ENCODE measurements around the gene FSTL4.

Gene FSTL4

GRCh38 chr5:133403741-133404364, 208.5 kb downstream of the FSTL4 start:
- CTCF ChIA-PET, result no interaction called here
- no peak for TF ChIP-seq CTCF (IDR thresholded peaks at IDR 0.05; ENCODE audit: insufficient read depth, low read length, missing control alignments)
- H3K4me3 ChIP-seq (ENCODE audit: low read depth, low read length), result no peak overlapping the region
- DNase-seq (ENCODE audit: low read depth, low spot score), result no peak
- POLR2A ChIA-PET, result no interaction called here

DNA sequence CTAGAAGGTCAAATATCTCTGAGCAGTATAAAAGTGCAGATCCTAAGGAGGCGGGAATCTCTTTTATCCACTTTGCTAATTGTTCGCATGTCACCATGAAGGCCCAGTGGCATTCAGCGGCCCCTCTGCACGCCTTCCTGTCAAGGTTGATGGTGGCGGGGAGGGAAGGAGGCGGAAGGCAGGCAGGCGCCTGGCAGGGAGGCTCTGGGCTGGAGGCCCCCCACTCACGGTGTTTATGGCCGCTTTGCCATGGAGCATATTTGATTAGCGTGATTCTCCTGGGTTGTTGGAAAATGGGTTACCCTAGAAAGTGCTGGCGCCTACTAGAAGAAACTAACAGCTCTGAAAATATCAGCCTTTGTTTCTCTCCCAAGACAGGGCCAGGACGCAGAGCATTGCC, 209.6 kb downstream of the FSTL4 start:
- no peak overlapping the region for H3K4me3 ChIP-seq (ENCODE audit: low read depth, low read length)
- ChIA-PET POLR2A (no interaction called here), CTCF (no interaction called here)
- no peak for TF ChIP-seq CTCF (IDR thresholded peaks at IDR 0.05; ENCODE audit: insufficient read depth, low read length, missing control alignments)
- no peak for DNase-seq (ENCODE audit: low read depth, low spot score)

DNA sequence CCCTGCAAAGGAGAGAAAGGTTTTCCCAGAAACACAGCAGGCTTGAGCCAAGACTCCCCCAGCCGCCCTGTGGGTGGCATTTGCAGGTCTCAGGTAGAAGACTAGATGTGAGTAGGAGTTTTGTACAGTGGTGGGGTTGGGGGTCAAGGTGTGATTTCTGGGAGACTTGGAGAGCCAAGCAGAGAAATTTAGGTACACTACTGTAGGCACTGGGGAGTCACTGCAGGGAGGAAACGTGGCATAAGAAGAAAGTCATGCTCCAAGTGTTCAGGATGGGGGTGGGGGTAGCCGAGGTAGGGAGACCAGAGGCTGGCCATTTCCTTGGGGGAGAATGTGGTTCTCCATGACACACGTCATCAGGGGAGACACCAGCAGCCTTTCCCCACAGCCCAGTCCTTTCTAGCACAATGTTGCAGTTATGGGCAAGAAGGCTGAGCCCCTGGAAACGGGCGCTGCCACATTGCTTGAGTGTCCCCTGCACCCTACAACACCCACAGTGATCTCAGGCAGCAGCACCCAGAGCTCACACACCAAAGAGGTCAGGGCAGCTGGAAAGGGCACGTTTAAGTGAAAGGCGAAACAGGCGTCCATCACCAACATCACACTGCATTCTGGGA, 210.5 kb downstream of the FSTL4 start:
- POLR2A ChIA-PET, result no interaction called here
- TF ChIP-seq CTCF (IDR thresholded peaks at IDR 0.05; ENCODE audit: insufficient read depth, low read length, missing control alignments), result no peak
- CTCF ChIA-PET, result no interaction called here
- no peak for DNase-seq (ENCODE audit: low read depth, low spot score)
- H3K4me3 ChIP-seq (ENCODE audit: low read depth, low read length), result no peak overlapping the region

GRCh38 chr5:133400831-133401351, 211.4 kb downstream of the FSTL4 start:
- ChIA-PET POLR2A (no interaction called here), CTCF (interaction anchor here (1.2 kb wide), 1 partner anchor 23 kb away, joined by 3 read pairs; no protein-coding TSS in a partner anchor)
- DNase-seq (ENCODE audit: low read depth, low spot score), result no peak
- H3K4me3 ChIP-seq (ENCODE audit: low read depth, low read length), result no peak overlapping the region
- no peak for TF ChIP-seq CTCF (IDR thresholded peaks at IDR 0.05; ENCODE audit: insufficient read depth, low read length, missing control alignments)

DNA sequence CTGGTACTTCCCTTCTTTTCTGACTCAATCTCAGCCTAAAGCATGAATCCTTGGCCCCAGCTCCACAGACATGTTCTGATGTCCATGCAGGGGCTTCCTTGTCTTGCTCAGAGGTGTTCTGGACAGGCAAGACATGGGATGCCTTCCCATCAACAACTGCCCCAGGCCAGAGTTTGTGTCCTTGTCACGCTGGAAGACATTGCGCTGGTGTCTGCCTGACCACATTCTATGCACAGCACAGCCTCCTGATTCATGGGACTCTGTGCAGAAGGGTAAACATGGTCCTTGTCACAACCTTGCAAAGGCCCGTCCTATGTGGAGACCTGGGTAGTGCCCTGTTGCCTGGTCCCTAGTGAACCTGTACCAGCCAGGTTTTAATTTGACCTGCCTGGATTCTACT, 212.2 kb downstream of the FSTL4 start:
- no peak for TF ChIP-seq CTCF (IDR thresholded peaks at IDR 0.05; ENCODE audit: insufficient read depth, low read length, missing control alignments)
- ChIA-PET POLR2A (no interaction called here), CTCF (interaction anchor here (1.2 kb wide), 1 partner anchor 24 kb away, joined by 3 read pairs; no protein-coding TSS in a partner anchor)
- H3K4me3 ChIP-seq (ENCODE audit: low read depth, low read length), result no peak overlapping the region
- no peak for DNase-seq (ENCODE audit: low read depth, low spot score)

DNA sequence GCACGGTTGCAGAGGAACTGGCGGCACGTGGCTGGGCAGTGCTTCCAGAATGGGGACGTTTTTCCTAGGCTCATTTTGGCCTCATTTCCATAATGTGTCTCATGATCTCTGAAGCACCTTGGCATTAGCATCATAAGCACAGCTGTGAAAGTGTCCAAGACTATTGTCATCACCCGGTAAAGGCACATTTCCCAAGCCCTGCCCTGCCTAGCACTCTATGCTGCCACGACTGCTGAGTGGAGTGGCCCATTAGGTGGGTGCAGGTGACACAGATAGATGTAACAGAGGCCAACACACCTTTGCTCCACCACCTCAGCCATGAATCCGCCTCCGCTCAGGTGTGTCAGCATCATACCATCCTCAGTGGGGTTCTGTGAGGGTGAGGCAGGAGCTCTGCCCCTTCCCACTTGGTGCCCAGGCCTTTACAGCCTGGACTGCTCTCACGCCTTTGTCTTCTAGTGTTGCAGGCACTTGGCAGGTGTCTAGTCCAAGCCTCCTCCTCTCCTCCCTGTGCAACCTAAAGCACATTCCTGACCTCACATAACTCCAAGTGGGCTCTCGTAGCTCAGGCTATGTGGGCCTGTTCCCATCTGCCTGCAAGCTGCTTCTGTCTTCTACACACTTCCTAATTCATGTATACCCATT, 213.0 kb downstream of the FSTL4 start:
- POLR2A ChIA-PET, result no interaction called here
- TF ChIP-seq CTCF (IDR thresholded peaks at IDR 0.05; ENCODE audit: insufficient read depth, low read length, missing control alignments), result no peak
- no peak for DNase-seq (ENCODE audit: low read depth, low spot score)
- CTCF ChIA-PET, result no interaction called here
- H3K4me3 ChIP-seq (ENCODE audit: low read depth, low read length), result no peak overlapping the region
